A673 (cell line): ENCODE data around the gene SLITRK3. TPM values are rescaled to one million over a fixed set of nuclear protein-coding genes. Genes with fewer than 3 reads are reported as not detected.
A peak's percentile ranks its signal among the peaks of the same experiment; 100 is the strongest.

ENCODE experiments used
- BruUV-seq: library from RNA; stranded (reverse); fragments of 400-500 nt; replicated peaks from 2 replicates; lab custom pipeline; 2021; lab: Mats Ljungman, UMichigan
- CTCF ChIA-PET: fragments of 300-600 bp; sonication (Branson Sonifier 250); formaldehyde crosslinking; loops from one replicate; lab custom pipeline; 2022; ENCODE audit warnings: antibody characterized with exemption; lab: Charles Lee
- POLR2A ChIA-PET: fragments of 300-600 bp; sonication (Branson Sonifier 250); formaldehyde crosslinking; loops from one replicate; lab custom pipeline; 2022; ENCODE audit warnings: antibody characterized with exemption; ENCODE audit not compliant: low non-redundant PET; lab: Charles Lee
- DNase-seq: peaks from one replicate; pipeline ENCODE4 v3.0.0-alpha.2; 2015; ENCODE audit warnings: low spot score
- H3K27ac ChIP-seq: fragments of 200-600 bp; sonication (generic); 2 replicates; pipeline ENCODE4 v1.5.1; 2016; ENCODE audit warnings: mixed run types, low read depth, mild to moderate bottlenecking, mixed read lengths, antibody characterized with exemption, low read length; ENCODE audit not compliant: poor library complexity, severe bottlenecking
- H3K27me3 ChIP-seq: fragments of 200-600 bp; sonication (generic); replicated peaks from 2 replicates; pipeline ENCODE4 v1.6.1; 2017; ENCODE audit warnings: mixed run types, low read depth, mild to moderate bottlenecking, mixed read lengths, antibody characterized with exemption, low read length; ENCODE audit not compliant: insufficient read depth, poor library complexity
- H3K36me3 ChIP-seq: fragments of 200-600 bp; sonication (generic); 2 replicates; pipeline ENCODE4 v1.6.1; 2016; ENCODE audit warnings: mixed run types, mild to moderate bottlenecking, mixed read lengths, antibody characterized with exemption, low read length; ENCODE audit not compliant: insufficient read depth, poor library complexity, severe bottlenecking
- H3K4me1 ChIP-seq: fragments of 200-600 bp; sonication (generic); 2 replicates; pipeline ENCODE4 v1.6.1; 2017; ENCODE audit warnings: mixed run types, mild to moderate bottlenecking, mixed read lengths, antibody characterized with exemption, low read length; ENCODE audit not compliant: insufficient read depth, poor library complexity, severe bottlenecking
- H3K4me3 ChIP-seq: fragments of 200-600 bp; sonication (generic); 2 replicates; pipeline ENCODE4 v1.5.1; 2016; ENCODE audit warnings: low read depth, mixed run types, mild to moderate bottlenecking, mixed read lengths, low read length; ENCODE audit not compliant: poor library complexity, severe bottlenecking
- H3K9me3 ChIP-seq: fragments of 200-600 bp; sonication (generic); 2 replicates; pipeline ENCODE4 v1.6.1; 2016; ENCODE audit warnings: mixed run types, low read depth, mild to moderate bottlenecking, mixed read lengths, antibody characterized with exemption, low read length; ENCODE audit not compliant: poor library complexity, severe bottlenecking
- EZH2 ChIP-seq: fragments of 200-600 bp; sonication (generic); IDR thresholded peaks from 2 replicates; pipeline ENCODE4 v1.6.1; 2017; ENCODE audit warnings: borderline replicate concordance, low read depth, mild to moderate bottlenecking, mixed read lengths, antibody characterized with exemption, low read length; ENCODE audit not compliant: poor library complexity, severe bottlenecking
- intact Hi-C: fragments of 100-400 bp; cut with micrococcal nuclease; formaldehyde crosslinking; loops from one replicate; pipeline ENCODE4 v1.10.0; 2022; ENCODE audit not compliant: unreplicated experiment
- total RNA-seq: library from RNA; stranded (reverse); gene quantifications from 2 replicates; pipeline ENCODE4 v1.2.3, GENCODE V29; 2021
- TF ChIP-seq, protein P1 (sequence below): fragments of 300-800, 200-600 bp; sonication (generic); conservative IDR thresholded peaks from 2 replicates; pipeline ENCODE4 v1.5.1; 2017; ENCODE audit warnings: low read depth, mild to moderate bottlenecking, antibody characterized with exemption, low read length, moderate library complexity, mixed read lengths

SLITRK3 gene
- total RNA-seq, 1 experiment from 2014 or later: 5.2 TPM

DNA sequence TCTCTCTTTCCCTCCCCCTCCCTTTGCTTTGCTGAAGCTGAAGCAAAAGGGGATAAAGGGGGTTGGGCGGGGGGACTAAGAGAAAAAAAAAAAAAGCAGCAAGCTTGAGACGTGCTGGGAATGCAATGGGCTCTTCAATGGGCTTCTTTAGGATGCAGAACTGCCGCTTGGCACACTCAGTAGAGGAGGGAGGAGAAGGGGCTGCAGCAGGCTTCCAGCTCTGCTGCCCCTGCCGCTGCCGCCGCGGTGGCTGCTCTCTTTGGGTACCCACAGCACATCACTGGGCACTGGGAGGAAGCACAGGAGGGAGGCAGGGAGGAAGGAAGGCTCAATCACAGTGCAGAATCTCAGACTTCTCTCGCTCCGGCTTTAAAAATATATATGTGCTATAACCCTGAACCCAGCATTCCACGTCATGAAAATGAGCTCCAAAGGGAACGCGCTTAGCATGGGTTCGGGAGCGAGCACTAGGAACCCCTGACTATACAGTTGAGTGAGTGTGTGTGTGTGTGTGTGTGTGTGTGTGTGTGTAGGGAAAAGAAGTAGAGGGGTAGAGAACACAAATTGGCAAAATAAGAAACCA lies 3.5 kb downstream of the SLITRK3 start:
- peak overlapping the region; percentile 36 for H3K27ac ChIP-seq
- ChIA-PET CTCF (no interaction called here), POLR2A (no interaction called here)
- no TSS peak for BruUV-seq
- H3K36me3 ChIP-seq: no peaks in the 10 kb centered on the region
- no peaks in the 10 kb centered on the region for H3K9me3 ChIP-seq
- H3K4me1 ChIP-seq: no peaks in the 10 kb centered on the region
- intact Hi-C loops: loop anchor here (5.0 kb wide), 1 partner anchor 1275 kb away; no protein-coding TSS in a partner anchor
- peak; percentile 50 for DNase-seq
- H3K4me3 ChIP-seq: peak overlapping the region; percentile 66
- TF ChIP-seq, protein P1, sequence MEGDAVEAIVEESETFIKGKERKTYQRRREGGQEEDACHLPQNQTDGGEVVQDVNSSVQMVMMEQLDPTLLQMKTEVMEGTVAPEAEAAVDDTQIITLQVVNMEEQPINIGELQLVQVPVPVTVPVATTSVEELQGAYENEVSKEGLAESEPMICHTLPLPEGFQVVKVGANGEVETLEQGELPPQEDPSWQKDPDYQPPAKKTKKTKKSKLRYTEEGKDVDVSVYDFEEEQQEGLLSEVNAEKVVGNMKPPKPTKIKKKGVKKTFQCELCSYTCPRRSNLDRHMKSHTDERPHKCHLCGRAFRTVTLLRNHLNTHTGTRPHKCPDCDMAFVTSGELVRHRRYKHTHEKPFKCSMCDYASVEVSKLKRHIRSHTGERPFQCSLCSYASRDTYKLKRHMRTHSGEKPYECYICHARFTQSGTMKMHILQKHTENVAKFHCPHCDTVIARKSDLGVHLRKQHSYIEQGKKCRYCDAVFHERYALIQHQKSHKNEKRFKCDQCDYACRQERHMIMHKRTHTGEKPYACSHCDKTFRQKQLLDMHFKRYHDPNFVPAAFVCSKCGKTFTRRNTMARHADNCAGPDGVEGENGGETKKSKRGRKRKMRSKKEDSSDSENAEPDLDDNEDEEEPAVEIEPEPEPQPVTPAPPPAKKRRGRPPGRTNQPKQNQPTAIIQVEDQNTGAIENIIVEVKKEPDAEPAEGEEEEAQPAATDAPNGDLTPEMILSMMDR: no peak
- no peak for TF ChIP-seq EZH2
- H3K27me3 ChIP-seq: no peaks in the 10 kb centered on the region

DNA sequence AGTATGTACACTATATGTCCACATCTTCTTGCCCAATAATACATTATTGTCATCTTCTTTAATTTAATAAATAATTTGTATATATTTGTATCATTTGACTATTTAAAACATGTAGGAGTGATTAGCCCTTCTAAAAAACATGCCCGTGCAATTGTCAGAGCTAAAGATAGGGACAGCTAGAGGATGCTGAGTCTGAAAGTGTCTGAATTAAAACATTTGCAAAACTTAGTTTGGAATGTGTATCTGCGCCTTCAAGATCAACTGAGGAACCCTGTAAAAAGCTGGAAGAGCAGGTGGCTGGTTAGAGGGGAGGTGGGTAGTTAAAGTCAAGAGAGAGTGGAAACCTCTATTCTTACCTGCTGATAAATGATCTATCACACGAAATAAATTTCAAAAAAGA lies 4.7 kb downstream of the SLITRK3 start:
- CTCF ChIA-PET: no interaction called here
- POLR2A ChIA-PET: no interaction called here
- Histone ChIP-seq H3K27ac (no peak overlapping the region), H3K36me3 (no peaks in the 10 kb centered on the region), H3K4me3 (no peak overlapping the region), H3K9me3 (no peaks in the 10 kb centered on the region), H3K27me3 (no peaks in the 10 kb centered on the region), H3K4me1 (peaks cover 3% of the 10 kb centered on the region)
- TF ChIP-seq EZH2: no peak
- TF ChIP-seq, protein P1: no peak
- DNase-seq: no peak
- intact Hi-C loops: loop anchor here (5.0 kb wide), 1 partner anchor 1274 kb away; no protein-coding TSS in a partner anchor
- BruUV-seq: no TSS peak

DNA sequence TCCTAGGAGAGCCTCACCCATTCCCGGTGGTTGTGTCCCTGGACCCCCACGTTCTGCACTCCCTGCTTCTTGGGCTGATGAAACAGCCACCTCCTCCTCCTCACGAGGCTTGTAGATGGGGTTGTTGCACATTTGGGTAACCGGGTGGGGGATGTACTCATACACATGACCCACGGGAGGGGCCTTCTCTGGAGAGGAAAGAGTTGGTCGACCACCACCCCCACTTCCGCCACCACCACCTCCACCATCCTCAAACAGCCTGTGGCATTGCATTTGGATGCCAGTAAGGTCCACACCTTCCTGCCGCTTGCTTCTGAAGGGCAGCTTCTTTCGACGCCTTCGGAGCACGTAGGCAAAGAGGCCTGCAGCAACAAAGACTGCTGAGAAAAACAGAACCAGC lies 7.7 kb downstream of the SLITRK3 start:
- no peaks in the 10 kb centered on the region for H3K36me3 ChIP-seq
- intact Hi-C loops: loop anchor here (5.0 kb wide), 1 partner anchor 1711 kb away; no protein-coding TSS in a partner anchor
- no peaks in the 10 kb centered on the region for H3K27me3 ChIP-seq
- ChIA-PET CTCF (no interaction called here), POLR2A (no interaction called here)
- no peaks in the 10 kb centered on the region for H3K9me3 ChIP-seq
- no TSS peak for BruUV-seq
- no peak for DNase-seq
- TF ChIP-seq EZH2: no peak
- TF ChIP-seq, protein P1: no peak
- peaks cover 20% of the 10 kb centered on the region for H3K4me1 ChIP-seq
- no peak overlapping the region for H3K27ac ChIP-seq
- H3K4me3 ChIP-seq: no peak overlapping the region
